Measurements from ENCODE around the gene PPTC7. TPM values are rescaled to one million over a fixed set of nuclear protein-coding genes. Genes with fewer than 3 reads are reported as not detected.
A peak's percentile ranks its signal among the peaks of the same experiment; 100 is the strongest.

Gene PPTC7, protein sequence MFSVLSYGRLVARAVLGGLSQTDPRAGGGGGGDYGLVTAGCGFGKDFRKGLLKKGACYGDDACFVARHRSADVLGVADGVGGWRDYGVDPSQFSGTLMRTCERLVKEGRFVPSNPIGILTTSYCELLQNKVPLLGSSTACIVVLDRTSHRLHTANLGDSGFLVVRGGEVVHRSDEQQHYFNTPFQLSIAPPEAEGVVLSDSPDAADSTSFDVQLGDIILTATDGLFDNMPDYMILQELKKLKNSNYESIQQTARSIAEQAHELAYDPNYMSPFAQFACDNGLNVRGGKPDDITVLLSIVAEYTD
- 13.7 and 15.1 TPM in 2 replicates for total RNA-seq
- long read RNA-seq, result 0 reads

DNA sequence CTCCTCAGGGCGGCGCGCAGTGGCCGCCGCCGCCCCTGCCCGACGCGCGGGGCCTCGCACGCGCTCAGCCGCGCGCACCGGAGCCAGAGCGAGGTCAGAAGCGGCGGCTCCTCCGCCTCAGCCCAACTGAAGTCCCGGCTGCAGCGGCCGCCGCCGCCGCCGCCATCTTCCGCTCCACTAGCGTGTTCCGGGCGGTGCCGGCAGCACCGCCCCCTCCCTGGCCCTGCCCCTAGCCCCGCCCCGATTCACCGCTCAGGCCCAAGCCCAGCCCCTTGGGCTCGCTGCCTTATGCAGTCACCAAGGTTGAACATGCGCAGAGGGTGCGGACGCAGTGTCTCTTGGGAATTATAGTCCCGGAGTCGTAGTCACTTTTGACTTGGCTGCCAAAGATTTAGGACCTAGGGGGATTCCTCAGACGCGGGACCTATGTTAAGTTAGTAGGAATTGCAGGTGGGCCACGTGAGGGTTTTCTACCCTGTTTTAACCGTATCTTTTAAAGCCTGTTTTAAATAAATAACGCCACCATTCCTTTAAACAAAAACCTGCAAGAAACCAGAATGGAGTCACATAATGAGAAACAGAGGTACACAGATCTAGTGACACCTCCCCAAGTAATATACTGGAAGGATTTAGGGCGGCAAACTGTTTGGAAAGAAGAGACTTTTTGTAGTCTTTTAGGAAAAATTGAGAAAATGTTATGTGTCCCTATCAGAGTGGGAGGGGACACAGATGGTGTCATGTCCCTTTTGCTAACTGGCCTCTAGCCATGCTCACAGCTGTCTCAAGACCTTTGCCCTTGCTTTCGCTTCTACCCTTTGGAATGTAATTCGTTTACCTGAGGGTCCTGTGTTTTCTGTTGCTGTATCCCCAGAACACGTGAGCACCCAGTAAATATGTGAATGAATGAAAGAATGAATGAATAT lies at the start of gene PPTC7:
Gene PPTC7, minus strand, starts transcription at position 182 of the 923 bp plus-strand sequence. CDS start 287 bp downstream, outside the sequence.
- H3K27ac Mint-ChIP-seq, result peak within 1 kb of the TSS; percentile 94
- TF ChIP-seq, protein P1, sequence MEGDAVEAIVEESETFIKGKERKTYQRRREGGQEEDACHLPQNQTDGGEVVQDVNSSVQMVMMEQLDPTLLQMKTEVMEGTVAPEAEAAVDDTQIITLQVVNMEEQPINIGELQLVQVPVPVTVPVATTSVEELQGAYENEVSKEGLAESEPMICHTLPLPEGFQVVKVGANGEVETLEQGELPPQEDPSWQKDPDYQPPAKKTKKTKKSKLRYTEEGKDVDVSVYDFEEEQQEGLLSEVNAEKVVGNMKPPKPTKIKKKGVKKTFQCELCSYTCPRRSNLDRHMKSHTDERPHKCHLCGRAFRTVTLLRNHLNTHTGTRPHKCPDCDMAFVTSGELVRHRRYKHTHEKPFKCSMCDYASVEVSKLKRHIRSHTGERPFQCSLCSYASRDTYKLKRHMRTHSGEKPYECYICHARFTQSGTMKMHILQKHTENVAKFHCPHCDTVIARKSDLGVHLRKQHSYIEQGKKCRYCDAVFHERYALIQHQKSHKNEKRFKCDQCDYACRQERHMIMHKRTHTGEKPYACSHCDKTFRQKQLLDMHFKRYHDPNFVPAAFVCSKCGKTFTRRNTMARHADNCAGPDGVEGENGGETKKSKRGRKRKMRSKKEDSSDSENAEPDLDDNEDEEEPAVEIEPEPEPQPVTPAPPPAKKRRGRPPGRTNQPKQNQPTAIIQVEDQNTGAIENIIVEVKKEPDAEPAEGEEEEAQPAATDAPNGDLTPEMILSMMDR (IDR thresholded peaks at IDR 0.05; ENCODE audit: unreplicated experiment), result no peak

DNA sequence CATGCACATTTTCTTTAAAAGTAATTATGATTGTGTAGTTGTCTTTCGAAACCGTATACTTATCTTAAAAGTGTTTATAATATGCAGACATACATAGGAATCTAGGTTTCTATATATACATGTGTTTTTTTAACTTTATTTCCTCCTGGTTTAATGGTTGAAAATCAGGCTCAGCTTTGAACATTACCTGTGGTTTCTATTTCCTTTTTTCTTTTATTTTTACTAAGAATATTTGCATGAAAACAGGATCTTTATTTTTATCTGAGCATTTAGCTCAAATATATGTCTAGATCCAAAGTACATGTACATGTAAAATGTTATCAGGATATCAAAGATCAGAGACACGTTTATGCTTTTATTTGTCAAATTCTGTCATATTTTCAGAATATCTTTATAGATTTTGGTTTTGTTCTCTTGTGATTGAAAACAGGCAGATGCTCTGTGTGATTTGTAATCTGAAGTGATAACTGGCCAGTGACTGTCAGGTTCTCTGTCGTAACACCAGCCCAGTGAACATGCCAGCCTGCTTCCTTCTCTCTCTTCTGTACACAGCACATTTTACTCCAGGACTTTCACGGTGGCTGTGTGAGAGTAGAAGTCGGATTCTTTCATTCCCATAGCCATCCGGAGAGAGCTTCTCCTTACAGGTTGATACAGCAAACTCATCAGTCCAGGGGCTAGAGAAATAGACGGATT lies 44.5 kb upstream of the PPTC7 start:
- H3K27me3 Mint-ChIP-seq, result no peaks in the 10 kb centered on the region
- no peaks in the 10 kb centered on the region for H3K4me1 Mint-ChIP-seq (ENCODE audit: low read depth)
- TF ChIP-seq, protein P1 (IDR thresholded peaks at IDR 0.05; ENCODE audit: unreplicated experiment), result no peak
- H3K4me3 Mint-ChIP-seq (ENCODE audit: low read depth), result no peak overlapping the region
- DNase-seq (ENCODE audit: low spot score, unreplicated experiment), result no peak
- H3K27ac Mint-ChIP-seq, result no peak overlapping the region
- H3K36me3 Mint-ChIP-seq (ENCODE audit: insufficient read depth), result peaks cover 11% of the 10 kb centered on the region
- no peaks in the 10 kb centered on the region for H3K9me3 Mint-ChIP-seq (ENCODE audit: low read depth)

More for the DNA sequence above, at the start of gene PPTC7:
- H3K4me3 Mint-ChIP-seq (ENCODE audit: low read depth), result peak within 1 kb of the TSS; percentile 81
- no peaks in the 10 kb centered on the region for H3K27me3 Mint-ChIP-seq
- DNase-seq (ENCODE audit: low spot score, unreplicated experiment), result peak; percentile 91
- peaks cover 24% of the 10 kb centered on the region for H3K4me1 Mint-ChIP-seq (ENCODE audit: low read depth)
- H3K36me3 Mint-ChIP-seq (ENCODE audit: insufficient read depth), result no peaks in the 10 kb centered on the region
- H3K9me3 Mint-ChIP-seq (ENCODE audit: low read depth), result no peaks in the 10 kb centered on the region

DNA sequence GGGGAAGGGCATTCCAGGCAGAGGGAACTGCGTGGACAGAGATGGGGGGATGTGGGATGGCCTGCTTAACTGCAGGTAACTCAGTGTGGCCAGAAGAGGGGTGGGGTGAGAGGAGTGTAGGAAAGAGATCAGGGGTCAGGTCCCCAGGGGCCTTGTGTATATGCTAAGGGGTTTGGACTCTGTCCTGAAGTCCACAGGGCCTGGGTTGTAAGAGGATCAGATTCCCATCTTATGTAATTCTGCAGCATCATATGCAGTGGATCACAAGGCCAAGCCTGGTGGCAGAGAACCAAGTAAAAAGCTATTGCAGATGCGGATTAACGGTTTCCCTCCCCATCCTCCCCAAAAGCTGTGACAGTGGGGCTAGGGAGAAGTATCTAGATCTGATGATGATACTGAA lies 39.5 kb upstream of the PPTC7 start:
- TF ChIP-seq, protein P1 (IDR thresholded peaks at IDR 0.05; ENCODE audit: unreplicated experiment), result no peak
- H3K9me3 Mint-ChIP-seq (ENCODE audit: low read depth), result no peaks in the 10 kb centered on the region
- H3K4me3 Mint-ChIP-seq (ENCODE audit: low read depth), result no peak overlapping the region
- no peak overlapping the region for H3K27ac Mint-ChIP-seq
- H3K36me3 Mint-ChIP-seq (ENCODE audit: insufficient read depth), result peaks cover 1% of the 10 kb centered on the region
- H3K4me1 Mint-ChIP-seq (ENCODE audit: low read depth), result no peaks in the 10 kb centered on the region
- no peak for DNase-seq (ENCODE audit: low spot score, unreplicated experiment)
- H3K27me3 Mint-ChIP-seq, result no peaks in the 10 kb centered on the region

DNA sequence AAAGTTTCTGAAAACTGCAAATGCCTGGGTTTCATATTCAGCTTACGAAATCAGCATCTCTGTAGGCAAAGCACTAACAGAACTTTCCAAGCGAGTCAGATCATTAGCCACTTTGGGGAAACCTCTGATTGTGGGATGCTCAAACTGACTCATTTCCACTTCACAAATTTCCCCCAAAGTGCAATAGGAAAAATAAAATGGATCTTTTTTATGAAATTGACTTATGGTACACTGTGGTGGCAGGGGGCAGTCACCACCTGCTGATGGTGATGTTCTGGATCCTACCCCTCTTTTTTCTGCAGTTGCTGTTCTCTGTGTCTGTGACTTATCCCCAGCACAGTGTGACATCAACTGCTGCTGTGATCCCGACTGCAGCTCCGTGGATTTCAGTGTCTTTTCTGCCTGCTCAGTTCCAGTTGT lies 36.4 kb upstream of the PPTC7 start:
- TF ChIP-seq, protein P1 (IDR thresholded peaks at IDR 0.05; ENCODE audit: unreplicated experiment), result no peak

More for the DNA sequence above, 36.4 kb upstream of the PPTC7 start:
- no peak overlapping the region for H3K27ac Mint-ChIP-seq
- H3K4me1 Mint-ChIP-seq (ENCODE audit: low read depth), result no peaks in the 10 kb centered on the region
- H3K9me3 Mint-ChIP-seq (ENCODE audit: low read depth), result no peaks in the 10 kb centered on the region
- H3K4me3 Mint-ChIP-seq (ENCODE audit: low read depth), result no peak overlapping the region
- H3K27me3 Mint-ChIP-seq, result no peaks in the 10 kb centered on the region
- no peak for DNase-seq (ENCODE audit: low spot score, unreplicated experiment)
- peaks cover 6% of the 10 kb centered on the region for H3K36me3 Mint-ChIP-seq (ENCODE audit: insufficient read depth)

Data from progenitor cell of endocrine pancreas (in vitro differentiated cells).